HG03097 (cell line): Measurements from ENCODE around the gene MBTD1.
"Not testable (repeated sequence)": the region's sequence is repeated elsewhere in the genome, so short reads cannot be mapped to it uniquely, and the experiment has no call there.

Experiments used
- ATAC-seq: cut with Tn5 transposase; IDR thresholded peaks from one replicate; pipeline ENCODE4 v1.9.1; 2021; ENCODE audit not compliant: unreplicated experiment, low FRiP score

Gene MBTD1

DNA sequence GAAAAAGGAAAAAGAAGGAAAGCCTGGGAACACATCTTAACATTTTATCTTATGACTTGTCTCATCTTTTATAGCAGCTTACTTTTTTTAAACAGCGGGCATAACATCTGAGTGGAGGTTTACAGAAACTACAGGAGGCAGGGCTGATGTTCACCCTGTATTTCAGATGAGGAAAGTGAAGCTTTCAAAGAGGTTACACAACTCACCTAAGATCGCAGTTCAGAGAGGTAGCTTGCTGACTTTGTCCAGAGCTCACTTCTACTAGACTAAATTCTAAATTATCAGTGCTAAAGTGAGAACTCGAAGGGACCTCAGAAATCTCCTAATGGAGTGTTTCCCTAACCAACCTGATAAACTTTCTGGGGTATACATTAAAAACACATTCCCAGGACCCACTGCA lies 3.7 kb downstream of the MBTD1 start:
- no peak for ATAC-seq

DNA sequence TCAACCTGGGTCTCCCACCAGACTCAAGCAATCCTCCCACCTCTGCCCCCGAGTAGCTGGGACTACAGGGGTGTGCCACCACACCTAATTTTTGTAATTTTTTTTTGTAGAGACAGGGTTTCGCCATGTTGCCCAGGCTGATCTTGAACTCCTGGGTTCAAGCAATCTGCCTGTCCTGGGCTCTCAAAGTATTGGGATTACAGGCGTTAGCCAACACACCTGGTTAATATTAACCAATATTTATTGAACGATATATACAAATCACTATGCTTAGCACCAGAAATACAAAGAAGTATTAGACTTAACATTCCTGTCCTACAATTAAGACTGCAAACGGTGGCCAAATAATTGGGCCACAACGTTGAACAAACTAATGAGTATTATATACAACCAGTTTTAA lies 4.2 kb downstream of the MBTD1 start:
- ATAC-seq = no peak

DNA sequence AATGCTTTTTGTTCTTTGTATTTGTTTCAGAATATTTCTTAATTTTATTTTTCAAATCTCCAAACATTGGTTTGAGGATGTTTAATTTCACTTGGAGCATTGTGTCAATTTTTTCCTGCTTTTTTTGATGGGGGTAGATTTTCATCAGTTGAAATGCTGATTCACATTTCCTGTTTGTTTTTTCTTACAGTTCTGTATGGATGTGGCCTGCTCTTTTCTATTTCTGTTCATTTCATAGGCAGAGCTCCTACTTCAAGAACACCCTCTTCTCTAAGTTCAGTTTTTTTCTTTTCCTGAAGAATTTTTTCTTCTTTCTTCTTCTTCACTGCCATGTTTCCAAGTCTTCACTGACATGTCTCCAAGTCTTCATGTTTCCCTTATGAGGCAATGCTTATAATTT lies 8.8 kb downstream of the MBTD1 start:
- no peak for ATAC-seq

DNA sequence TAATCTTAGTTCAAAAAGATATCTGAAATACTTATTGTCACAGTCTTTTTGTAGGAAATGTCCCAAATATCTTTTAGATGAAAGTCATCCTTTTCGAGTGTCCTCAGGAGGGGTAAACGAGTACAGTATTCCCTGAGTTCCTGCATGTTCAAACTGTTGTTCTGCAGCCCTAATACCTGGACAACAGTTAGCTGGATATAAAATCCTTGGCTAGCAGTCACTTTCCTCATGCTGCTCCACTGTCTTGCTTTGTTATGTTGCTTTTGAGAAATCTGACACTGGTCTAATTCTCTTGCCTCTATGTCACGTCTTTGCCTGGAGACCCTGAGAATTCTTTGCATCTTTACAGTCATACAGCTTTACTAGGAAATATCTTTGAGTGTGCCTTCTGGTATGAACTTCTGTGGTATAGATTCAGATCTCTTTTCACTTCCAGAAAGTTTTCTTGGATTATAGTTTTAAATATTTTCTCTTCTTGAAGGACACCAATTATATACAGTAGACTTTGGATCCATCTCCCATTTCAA lies 9.5 kb downstream of the MBTD1 start:
- no peak for ATAC-seq

- ATAC-seq = no peak
Measured at GRCh38 chr17:51245535-51245934, 14.3 kb downstream of the MBTD1 start.

GRCh38 chr17:51244041-51244440 lies 15.8 kb downstream of the MBTD1 start:
- ATAC-seq = no peak

DNA sequence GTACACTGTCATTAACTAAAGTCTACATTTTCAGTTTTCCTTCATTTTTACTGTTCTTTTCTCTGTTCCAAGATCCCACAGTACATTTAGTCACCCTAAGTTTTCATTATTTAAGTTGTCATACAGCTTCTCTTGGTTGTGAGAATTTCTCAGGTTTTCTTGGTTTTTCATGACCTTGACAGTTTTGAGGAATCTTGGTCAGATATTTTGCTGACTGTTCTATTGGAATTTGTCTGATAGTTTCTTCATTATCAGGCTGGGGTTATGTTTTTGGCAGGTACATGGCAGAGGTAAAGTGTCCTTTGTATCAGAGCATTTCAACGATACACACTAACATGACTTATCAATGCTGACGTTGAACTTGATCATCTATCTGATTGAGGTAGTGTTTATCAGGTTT lies 19.6 kb downstream of the MBTD1 start:
- no peak for ATAC-seq

DNA sequence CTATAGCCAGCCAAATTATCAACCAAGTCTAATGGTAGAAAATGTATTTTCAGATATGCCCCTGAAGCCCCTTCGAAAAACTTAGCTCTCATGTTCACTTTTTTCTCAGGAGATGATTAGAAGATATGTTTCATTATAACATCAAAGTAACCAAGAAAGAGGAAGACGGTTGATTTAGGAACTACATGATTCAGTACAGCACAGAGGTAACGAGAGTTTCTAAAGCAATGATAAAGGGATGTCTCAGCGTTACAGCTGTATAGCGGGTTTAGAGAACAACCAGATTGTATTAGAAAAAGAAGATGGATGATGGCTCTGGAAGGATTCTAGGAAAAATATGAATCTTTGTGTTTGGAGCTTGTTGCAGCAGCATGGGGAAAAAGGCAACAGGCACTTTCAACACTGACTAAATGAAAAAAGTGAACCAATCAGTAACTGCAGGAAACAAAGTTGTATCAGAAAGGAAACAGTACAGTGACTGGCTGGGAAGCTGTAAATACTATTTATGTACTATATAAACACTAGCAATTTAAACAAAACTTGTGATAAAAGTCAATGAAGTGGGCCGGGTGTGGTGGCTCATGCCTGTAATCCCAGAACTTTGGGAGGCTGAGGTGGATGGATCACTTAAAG lies 21.5 kb downstream of the MBTD1 start:
- no peak for ATAC-seq

- no peak for ATAC-seq
Measured at GRCh38 chr17:51234162-51234561, 25.7 kb downstream of the MBTD1 start.

- ATAC-seq = no peak
Measured at GRCh38 chr17:51231999-51232398, 27.9 kb downstream of the MBTD1 start.

DNA sequence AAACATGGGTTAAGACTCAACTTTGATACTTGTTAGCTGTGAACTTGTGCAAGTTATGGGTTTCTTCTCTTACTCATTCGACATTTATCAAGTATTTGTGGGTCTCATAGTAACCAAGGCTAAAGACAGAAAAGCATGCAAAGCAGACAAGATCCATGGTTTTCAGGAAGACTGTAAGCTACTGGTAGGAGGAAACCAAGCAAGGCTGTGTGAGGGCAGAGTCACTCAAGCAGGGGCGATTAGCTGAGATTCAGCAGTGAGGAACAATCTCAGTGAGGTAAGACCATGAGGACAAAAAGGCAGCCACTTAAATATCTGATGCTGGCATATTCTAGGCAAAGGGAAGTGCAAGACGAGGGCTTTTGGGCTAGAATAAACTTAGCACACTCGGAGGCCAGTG lies 29.5 kb downstream of the MBTD1 start:
- ATAC-seq = no peak

DNA sequence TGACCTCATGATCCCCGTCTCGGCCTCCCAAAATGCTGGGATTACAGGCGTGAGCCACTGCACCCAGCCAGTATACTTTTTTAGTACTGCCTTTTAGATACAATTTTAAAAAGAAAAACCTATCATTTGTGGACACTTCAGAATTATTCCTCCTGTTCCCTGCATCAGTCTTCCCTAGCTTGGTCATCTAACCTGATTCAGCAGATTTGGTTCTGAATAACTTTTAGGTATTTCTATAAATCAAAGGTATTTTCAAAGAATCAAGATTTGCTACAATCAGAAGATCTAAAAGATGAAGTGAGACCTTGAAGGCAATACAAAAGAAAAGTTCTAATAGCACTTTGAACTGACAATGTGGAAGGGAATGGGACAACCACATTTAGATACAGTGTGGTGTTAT lies 30.0 kb downstream of the MBTD1 start:
- ATAC-seq = no peak

DNA sequence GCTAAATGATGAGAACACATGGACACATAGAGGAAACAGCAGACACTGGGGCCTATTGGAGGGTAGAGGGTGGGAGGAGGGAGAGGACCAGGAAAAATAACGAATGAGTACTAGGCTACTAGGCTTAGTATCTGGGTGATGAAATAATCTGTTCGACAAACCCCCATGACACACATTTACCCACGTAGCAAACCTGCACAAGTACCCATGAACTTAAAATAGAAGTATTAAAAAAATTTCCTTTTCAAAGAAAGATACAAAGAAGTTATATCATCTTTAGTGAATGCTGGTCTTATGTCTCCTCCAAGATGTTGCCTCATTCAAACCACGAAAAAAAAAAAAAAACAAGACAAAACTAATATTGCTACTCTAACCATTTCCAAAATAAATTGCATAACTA lies 31.7 kb downstream of the MBTD1 start:
- no peak for ATAC-seq

- not testable (repeated sequence) for ATAC-seq
Measured at GRCh38 chr17:51225523-51225922, 34.3 kb downstream of the MBTD1 start.

GRCh38 chr17:51224402-51225262 lies 35.2 kb downstream of the MBTD1 start:
- ATAC-seq = no peak

DNA sequence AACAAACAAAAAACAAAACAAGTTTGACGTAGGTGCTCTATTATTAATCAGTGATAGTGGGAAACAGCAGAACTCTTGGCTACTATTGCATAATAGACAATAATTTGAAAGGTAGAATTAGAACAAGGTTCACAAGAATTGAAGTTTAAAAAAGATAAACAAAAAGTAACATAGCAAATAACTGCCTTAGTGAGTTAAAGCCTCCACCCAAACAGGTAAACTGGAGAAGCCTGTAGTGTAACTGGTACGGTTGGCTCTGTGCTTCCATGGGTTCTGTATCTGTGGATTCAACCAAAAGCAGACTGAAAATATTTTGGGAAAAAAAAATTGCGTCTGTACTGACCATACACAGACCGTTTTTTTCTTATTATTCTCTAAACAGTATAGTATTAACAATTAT lies 38.5 kb downstream of the MBTD1 start:
- ATAC-seq = no peak

DNA sequence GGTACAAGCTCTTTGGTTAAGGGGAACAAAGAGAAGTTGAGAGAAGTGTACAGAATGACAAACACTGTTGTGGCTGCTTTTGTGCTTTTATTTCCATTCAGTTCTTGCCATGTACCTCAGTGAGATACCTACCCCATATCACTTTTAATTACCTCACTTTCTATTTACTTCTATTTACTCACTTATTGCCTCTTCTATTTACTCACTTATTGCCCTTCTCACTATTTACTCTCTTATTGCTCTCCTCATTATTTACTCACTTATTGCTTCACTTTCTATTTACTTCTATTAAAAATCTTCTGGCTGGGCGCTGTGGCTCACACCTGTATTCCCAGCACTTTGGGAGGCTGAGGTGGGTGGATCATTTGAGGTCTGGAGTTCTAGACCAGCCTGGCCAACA lies 41.9 kb downstream of the MBTD1 start:
- no peak for ATAC-seq

DNA sequence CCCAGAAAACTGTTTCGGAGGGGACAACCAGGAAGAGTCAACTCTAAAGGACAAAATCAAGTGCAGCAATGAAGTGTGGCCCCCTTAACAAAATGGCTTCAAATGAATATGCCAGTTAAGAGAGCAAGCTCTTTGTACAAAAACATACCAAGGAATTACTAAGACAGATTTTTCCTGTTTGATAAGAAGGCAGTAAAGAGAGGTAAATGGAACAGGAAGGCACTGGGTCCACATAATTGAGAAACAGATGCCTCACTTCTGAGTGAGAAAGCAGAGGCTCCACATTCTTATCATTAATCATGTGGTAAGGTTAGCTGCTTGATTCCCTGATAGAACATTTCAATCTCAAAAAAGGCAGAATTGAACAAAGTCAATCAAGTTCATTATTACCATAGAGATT lies 44.9 kb downstream of the MBTD1 start:
- ATAC-seq = no peak

- ATAC-seq = no peak
Measured at GRCh38 chr17:51203838-51204237, 56.0 kb downstream of the MBTD1 start.

DNA sequence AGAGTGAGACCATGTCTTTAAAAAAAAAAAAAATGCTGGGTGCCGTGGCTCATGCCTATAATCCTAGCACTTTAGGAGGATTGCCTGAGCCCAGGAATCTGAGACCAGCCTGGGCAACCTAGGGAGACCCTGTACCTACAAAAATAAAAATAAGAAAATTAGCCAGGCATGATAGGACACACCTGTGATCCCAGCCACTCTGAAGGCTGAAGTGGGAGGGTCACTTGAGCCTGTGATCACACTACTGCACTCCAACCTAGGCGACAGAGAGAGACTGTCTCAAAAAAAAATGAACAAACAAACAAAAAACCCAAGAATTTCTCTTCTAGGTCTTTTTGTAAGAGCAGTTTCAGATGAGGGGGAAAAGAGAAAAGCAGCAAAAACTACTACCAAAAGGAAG lies 59.0 kb downstream of the MBTD1 start:
- no peak for ATAC-seq

DNA sequence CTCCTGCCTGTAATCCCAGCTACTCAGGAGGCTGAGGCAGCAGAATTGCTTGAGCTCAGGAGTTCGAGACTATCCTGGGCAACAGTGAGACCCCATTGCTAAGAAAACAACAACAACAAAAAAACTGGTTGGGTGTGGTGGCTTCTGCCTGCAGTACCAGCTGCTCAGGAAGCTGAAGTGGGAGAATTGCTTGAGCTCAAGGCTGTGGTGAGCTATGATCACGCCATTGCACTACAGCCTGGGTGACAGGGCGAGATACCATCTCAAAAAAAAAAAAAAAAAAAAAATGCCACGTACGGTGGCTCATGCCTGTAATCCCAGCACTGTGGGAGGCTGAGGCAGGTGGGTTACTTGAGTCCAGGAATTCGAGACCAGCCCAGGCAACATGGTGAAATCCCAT lies 59.6 kb downstream of the MBTD1 start:
- ATAC-seq = no peak

DNA sequence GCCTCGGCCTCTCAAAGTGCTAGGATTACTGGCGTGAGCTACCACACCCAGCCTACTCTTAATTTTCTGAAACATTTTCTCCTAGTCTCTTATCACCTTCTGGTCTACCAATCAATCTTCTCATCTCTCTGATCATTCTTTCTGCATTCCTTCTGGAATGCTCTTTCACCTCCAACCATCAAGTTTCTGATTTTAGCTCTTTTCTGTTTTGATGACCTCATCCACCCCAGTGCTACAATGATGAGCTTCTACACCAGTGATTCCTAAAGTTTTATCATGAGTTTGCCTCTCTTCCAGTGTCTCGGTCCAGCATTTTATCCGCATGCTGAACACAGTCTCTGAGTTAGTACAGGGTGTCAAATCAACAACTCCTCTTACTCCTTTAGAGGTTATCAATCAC lies 62.1 kb downstream of the MBTD1 start:
- ATAC-seq = no peak
